Uterus (tissue), 2 donors: Measurements from ENCODE around the gene CCNA2.

ENCODE experiments used
- CTCF ChIP-seq, 4 experiments: fragments of 200-600 bp in 2 of 4; fragments of 450-650 bp in 2 of 4; sonication (generic) in 2 of 4; IDR thresholded peaks; one replicate each; pipeline ENCODE4 v1.5.1; 2016 to 2019; ENCODE audit warnings: antibody characterized with exemption in 4 of 4, mild to moderate bottlenecking in 2 of 4, moderate library complexity in 1 of 4
- POLR2A ChIP-seq, 2 donors: fragments of 450-650 bp; IDR thresholded peaks; one replicate each; pipeline ENCODE4 v1.6.1; 2016; ENCODE audit warnings: antibody characterized with exemption in 2 of 2, mild to moderate bottlenecking in 1 of 2, moderate library complexity in 1 of 2

- TF ChIP-seq CTCF (IDR thresholded peaks at IDR 0.05): no peak
- no peak for TF ChIP-seq POLR2A (IDR thresholded peaks at IDR 0.05)
These were observed 37.7 kb upstream of the CCNA2 start for GRCh38 chr4:121861426-121861825.
